HG03439 (cell line): ENCODE data around the gene GPHA2.

ENCODE experiments used
- ATAC-seq: cut with Tn5 transposase; IDR thresholded peaks from one replicate; pipeline ENCODE4 v1.9.1; 2021; ENCODE audit warnings: mild to moderate bottlenecking, moderate library complexity; ENCODE audit not compliant: unreplicated experiment

Gene GPHA2

GRCh38 chr11:64911689-64912088 lies 24.0 kb downstream of the GPHA2 start:
- ATAC-seq, result no peak

DNA sequence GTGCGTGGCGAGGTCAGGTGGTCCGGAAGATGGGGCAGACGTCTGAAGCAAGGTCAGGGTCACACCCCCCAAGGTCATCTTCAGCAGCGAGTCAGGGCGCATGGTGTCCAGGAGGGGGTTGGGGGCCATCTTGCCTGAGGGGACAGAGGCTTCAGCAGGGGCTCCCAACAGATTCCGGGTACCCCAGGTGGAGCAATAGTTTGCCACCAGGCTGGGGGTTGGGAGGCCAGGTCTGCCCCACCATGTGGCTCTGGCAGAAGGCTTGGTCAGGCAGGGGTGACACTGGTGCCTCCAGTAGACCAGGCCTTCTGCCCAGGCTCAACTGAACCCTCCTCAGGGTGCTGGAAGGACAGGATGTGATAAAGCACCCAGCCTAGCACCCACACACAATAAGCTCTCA lies 24.6 kb downstream of the GPHA2 start:
- ATAC-seq, result no peak

DNA sequence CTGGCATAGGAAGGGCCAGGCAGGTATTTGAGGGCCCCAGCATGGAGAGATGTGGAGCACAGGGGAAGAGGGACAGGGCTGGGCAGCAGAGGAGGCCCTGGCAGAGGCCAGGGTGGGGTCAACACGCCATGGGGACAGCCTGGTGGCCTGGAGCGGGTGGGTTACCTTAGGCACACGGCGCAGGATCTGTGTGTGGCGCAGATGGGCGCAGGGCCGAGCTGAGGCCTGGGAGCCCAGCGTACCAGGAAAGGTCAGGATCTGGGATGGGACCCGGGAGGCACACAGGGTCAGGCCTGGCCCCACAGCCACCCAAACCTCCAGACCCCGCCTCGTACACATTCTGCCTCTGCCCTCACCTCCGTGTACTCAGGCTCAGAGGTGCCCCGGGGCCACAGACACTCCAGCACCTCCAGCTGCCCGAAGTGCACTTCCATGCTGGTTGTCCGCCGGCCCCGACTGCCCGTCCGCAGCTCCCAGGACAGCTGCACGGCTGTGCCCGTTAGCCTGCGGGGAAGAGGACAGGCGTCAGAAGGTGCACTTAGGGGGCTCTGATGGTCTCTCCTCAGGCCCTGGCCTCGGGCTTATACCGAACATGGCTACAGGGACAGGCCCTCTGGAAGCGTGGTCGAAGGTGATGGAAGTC lies 25.1 kb downstream of the GPHA2 start:
- no peak for ATAC-seq

DNA sequence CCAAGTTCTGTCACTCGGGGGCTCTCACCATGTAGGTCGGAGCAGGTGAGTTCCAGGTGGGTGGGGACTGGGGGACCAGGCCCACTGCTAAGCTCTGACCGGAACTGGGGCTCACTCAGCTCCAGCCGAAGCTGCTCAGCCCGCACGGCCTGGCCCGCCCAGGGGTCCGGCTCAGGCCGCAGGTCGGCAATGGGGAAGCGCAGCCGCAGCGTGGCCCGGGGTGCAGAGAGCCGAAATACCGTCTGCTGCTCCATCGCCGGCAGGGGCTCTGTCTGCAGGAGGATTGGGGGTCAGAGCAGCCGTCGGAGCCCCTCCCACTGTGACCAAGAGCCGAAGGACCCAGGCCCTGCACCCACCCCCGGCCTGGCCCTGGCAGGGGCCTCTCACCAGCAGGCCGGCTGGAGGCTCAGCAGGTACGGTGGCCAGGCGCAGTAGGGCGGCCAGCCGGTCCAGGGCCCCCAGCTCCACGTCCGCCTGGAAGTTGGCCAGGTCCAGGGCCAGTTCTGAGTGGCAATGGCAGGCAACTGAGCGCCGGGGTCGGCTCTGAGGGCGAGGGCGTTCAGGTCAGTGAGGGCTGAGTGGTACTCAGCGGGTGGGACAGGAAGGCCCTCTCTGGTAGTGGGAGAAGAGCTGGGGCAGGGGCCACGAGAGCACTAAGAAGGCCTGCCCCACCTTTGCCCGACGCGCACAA lies 25.9 kb downstream of the GPHA2 start:
- ATAC-seq, result no peak

DNA sequence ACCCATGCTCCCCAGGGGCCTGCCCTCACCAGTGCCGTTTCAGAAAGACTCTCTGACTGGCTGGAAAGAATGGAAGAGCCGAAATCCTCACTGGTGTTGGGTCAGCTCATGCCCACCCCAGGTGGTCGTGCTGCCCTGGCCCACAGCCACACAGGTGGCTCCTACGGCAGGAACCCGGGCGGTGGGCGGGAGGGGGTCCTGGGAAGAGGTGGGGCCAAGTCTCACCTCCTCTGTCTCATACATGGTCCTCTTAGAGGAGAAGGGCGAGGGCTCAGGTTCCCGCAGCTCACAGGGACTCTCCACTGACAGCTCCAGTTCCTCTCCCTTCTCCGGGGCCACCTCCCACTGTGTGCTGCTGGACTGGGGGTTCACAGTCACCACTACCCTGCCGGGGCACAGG lies 26.9 kb downstream of the GPHA2 start:
- no peak for ATAC-seq

GRCh38 chr11:64906314-64906635 lies 29.4 kb downstream of the GPHA2 start:
- ATAC-seq, result no peak

- ATAC-seq, result no peak
These were observed 30.0 kb downstream of the GPHA2 start for GRCh38 chr11:64905516-64906313.

DNA sequence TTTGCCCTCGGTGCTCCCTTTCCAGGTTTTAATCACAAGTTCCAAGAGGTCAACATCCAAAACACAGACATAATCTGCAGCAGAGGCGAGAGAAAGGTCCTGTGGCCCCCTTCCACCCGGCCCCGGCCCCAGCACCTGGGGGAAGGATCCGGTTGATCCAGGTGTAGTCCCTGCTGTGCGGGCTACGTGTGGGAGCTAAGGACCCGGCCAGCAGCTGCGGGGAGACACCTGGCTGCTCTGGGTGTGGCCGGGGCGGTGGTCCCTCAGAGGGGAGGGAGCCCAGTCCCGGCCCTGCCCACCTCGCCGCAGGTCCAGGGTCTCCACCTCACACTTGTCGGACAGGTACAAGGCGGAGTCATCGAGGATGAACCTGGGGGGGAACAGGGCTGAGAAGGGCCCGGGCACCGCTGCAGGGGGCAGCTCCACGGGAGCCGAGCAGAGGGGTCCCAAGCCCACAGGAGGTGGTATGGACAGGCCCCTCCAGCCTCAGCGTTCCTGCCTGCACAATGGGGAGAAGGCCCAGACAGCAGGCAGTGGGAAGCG lies 32.3 kb downstream of the GPHA2 start:
- ATAC-seq, result no peak

GRCh38 chr11:64902102-64902900 lies 33.4 kb downstream of the GPHA2 start:
- ATAC-seq, result no peak

DNA sequence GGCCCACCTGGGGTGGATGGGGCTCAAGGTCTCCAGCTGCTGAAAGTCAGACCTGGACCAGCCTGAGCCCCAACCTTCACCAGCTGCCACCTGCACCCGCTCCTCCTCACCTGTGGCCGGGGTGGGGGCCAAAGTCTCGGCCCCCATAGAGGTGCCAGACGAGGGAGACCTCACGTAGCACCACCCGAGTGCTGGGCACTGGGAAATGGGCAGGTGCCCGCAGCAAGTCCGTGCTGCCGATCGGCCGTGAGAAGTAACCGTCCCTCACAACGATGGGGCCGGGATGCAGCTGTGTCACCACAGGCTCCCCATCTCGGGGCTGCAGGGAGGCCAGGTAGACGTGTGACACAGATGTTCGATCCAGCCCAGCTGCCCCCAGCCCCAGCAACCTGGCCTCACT lies 34.9 kb downstream of the GPHA2 start:
- ATAC-seq, result no peak

- ATAC-seq, result no peak
These were observed 35.4 kb downstream of the GPHA2 start for GRCh38 chr11:64900263-64900678.

GRCh38 chr11:64898541-64898940 lies 37.2 kb downstream of the GPHA2 start:
- ATAC-seq, result no peak

DNA sequence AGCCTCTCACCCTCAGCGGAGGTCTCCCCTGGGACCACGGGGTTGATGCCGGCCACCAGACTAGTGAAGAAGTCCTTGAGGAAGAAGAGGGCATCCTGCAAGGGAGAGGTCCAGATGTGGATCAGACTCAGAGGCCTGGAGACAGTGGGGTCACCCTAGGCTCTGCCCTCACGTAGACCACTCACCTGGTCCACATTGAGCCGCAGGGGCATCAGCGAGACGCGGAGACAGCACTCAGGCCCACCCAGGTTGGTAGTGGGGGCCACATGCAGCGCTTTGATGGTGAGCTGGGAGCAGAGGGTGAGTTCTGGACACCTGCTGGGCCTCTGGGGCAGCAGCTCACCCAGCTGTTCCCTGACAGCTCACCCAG lies 37.6 kb downstream of the GPHA2 start:
- no peak for ATAC-seq

GRCh38 chr11:64897381-64898075 lies 38.2 kb downstream of the GPHA2 start:
- ATAC-seq, result no peak

- no peak for ATAC-seq
These were observed 39.2 kb downstream of the GPHA2 start for GRCh38 chr11:64896448-64897022.

GRCh38 chr11:64894812-64895452 lies 40.8 kb downstream of the GPHA2 start:
- ATAC-seq, result no peak

DNA sequence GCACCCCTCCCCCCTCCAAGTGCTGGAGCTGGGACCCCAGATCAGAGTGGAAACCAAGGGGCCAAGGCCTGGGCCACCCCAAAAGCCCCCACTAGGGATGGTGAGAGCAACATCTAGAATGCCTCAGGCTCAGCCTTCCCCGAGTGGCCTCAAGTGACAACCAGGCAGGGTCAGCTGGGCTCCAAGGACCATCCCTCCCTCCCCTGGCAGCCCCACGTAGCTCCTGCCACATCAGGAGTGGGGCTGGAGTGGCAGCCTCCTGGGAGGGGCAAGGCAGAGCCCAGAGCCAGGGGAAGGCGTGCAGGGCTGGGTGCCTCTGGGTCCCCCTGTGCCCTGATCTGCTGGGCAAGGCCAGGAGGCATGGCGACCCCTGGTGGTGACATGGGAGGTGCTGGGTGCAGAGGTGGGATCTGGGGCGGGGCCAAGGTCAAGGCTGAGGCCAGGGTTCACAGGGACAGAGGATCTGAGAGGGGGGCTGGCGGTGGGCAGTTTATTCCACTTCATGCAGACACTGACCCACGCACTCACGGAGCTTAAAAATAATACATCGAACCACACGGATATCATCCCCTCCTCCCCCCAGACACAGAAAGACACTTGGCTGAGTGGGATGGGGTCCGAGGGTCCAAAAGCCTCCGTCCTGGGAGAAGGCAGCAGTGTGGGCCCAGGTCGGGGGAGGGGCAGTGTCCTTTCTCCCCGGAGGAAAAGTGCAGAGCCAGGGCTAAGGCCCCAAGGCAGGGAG lies 41.5 kb downstream of the GPHA2 start:
- ATAC-seq, result no peak

DNA sequence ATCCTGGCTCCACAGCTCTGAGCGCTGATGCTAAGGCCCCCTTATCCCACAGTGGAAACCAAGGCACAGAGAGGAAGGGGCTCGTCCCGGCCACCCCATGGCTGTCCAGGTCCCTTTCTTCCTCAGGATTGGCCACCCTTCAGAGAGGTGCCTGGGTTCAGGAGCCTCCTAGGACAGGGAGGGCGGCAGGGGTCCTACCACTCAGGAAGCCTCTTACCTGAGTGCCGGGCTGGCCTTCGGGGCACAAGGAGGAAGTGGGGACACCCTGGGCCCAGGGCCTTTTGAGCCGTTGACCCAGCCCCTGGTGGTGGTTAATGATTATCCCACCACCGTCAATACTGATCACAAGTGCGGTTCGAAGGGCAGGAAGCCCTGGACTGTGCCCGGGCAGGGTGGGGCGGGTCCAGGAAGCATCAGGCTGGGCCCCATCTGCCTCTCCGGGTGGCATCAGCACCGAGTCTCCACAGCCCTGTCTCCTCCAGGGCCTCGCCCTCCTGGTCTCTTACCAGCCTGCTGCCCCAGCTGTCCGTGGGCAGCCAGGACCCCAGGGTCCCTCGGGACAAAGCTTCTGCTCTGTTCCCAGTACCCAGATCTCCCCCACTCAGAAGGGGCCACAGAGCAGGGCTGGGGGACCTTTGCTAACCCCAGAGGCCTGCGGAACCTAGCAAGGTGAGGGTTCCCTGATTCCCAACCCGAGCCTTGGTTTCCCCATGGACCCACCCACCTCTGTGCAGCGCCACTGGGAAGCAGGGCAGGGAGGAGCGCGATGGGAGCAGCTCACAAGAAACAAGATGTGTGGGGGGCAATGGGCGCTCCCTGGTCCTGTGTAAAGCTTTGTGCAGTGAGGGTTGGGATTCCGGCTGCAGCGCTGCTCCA lies 42.3 kb downstream of the GPHA2 start:
- no peak for ATAC-seq
